ENCODE data around the gene KCNN3.

Gene KCNN3

DNA sequence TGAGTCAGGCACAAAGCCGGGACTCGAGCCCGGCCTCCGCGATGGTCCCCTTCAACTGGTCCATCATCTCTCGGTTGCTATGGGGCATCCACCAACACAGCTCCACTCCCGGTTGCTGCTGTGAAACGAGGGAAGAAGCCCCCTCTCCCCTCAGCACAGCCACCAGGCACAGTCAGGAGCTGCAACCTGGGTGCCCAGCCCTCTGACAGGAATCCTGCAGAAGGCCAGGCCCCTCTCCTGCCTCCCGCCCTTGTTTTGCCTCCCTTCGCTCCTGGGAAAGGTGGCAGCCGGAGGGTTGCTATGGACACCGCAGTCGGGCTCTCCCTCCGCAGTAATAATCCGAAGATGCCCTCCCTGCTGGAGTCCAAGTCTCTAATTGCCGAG lies 8.9 kb upstream of the KCNN3 start:
- no peak for DNase-seq

DNA sequence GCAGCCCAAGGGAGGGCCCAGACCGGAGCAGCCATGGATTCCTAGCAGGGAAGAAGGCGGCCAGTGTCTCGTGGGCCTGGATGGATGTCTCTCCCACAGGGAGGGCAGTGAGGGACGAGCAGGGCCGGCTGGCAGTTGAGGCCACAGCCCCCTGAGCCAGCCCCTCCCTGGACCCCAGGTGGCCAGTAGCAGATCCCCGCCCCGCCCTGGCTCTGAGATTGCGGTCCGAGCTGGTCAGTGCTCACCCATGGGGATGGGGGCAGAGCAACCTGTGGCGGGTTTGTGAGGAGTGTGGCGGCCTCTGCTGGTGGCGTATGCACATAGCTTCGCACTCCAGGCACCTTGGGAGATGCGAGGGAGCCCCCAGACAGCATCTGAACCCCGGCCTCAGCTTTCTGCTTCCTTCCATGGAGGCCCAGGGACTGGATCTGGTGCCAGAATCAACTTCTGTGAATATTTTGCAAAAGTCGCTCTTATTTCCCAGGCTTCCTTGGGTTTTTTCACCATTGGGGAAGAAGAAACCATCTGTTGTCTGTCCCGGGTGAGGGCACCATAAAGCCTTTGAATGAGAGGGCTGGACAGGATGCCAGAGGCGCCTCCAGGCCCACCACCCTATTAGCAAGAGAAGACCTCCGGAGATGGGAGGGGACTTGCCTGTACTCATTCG lies 8.4 kb upstream of the KCNN3 start:
- peak; percentile 47 for DNase-seq

DNA sequence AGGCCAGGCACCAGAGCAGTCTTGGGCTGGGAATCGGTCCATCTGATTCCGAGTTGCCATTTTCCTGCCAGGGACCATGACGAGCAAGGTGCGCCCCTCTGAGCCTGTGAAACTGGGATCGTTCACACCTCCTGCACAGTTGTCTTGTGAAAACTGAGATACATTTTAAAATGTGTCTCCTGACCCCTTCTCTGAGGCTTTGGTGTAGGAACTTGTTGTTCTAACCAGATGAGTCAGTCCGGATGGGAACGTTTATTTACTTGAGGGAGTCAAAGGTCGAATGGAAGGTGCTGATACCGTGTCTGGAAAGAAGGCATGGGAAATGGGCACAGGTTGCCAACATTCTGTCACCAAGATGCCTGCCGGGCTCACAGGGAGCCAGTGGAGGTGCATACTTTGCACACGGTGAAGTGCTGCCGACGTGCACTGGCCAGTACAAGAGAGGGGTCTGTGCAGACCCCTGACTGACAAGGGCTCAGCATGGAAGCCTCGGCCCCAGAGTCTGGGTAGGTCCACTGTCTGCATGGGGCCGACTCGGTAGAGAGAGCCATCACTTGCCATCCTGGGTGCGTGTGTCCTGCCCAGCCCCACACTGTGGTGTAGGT lies 7.4 kb upstream of the KCNN3 start:
- DNase-seq: no peak

DNA sequence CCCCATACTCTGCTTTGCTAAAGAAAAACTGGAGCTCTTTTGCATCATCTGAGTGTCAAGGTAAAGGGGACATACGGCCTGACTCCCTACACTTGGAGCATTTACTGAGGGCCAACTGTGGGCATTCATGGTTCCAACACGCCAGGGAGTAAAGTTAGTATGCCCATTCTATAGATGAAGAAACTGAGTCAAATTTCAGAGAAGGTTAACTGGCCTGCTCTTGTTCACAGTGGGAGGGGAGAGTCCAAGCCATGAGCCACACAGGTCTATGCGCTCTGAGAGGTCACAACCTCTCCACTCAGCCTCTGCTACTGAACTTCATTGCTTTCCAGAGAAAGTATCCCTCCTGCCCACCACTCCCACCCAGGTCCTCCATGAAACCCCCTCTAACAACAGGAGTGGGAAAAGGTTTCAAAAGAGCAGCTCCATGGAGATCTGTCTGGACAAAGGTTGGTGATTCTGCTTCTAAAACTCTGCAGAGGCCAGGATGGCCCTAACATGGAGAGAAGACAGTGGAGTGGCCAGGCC lies 6.8 kb upstream of the KCNN3 start:
- no peak for DNase-seq

DNA sequence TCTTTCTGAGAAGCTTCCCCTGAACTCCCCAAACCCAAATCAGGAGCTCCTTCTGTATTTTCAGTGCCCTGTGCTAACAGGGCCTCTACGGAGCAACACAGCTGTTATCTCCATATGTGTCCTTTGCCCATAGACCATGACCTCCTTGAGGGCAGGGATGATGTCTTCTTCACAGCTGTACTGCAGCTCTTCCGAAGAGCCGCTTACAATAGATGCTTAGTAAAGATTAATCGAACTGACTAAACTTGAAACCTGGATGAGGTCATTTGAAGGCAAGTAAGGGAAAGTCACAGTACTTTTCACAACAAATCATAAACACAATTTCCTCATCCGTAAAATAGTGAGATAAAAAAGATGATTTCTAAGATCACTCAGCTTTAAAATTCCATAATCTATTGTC lies 4.4 kb upstream of the KCNN3 start:
- no peak for DNase-seq

DNA sequence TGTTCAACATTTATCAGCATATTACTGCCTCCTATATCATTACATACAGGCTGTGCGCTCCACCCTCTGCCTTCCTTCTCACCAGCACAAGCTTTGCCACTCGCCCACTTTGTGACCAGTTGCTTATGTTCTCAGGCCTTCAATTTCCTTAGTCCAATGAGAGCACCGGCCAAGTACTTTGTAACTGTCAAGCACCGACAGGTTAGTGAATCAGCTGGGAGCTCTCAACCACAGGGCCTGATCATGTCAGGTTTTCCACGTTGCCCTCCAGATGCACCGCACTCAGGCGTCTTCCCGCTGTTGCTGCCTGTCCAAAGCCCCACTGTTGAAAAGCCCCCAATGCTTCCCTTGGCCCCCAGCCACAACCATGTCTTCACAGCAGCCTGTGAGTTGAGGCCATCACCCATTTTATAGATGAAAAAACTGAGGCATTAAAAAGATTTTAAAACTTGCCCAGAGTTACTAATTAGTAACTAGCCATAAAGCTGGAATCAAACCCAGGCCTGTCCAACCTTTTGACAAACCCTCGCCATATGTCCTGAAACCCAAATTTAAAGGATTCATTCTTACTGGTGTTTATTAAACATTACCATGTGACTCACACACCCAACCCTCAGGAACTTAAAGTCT lies 3.4 kb upstream of the KCNN3 start:
- no peak for DNase-seq

DNA sequence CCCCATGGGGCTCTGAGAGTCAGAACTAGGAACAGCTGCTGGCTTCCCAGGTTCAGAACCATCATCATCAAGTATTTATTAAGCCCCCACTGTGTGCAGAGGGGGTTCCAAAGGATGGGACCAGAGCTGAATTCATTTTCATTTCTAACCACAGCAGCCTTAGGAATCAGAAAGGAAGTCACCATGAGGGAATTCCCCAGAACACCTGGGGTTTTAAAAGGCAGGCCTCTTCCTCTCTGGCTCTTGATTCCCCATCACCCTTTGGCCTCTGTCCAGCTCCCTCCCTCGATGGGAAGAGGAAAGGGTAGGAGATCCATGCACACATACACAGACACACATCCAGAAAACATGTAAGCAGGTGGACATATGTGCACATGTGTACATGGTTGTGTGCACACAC lies 1.3 kb upstream of the KCNN3 start:
- DNase-seq: no peak

DNA sequence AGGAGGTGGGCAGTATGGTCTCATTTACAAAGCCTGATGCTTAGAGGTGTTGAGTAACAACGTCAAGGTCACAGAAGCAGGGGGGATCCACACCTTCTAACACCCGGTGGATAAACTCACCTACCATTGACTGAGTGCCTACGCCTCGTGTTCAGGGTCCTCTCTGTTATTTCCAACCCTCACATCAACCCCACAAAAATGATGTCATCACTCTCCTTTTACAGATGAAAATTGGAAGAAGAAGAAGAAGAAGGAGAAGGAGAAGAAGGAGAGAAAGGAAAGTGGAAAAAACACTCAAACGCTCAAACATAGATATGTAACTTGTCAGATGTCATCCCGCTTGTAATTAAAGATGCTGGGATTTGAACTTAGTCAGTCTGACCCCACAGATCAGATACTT lies 653 bp upstream of the KCNN3 start:
- DNase-seq: no peak

DNA sequence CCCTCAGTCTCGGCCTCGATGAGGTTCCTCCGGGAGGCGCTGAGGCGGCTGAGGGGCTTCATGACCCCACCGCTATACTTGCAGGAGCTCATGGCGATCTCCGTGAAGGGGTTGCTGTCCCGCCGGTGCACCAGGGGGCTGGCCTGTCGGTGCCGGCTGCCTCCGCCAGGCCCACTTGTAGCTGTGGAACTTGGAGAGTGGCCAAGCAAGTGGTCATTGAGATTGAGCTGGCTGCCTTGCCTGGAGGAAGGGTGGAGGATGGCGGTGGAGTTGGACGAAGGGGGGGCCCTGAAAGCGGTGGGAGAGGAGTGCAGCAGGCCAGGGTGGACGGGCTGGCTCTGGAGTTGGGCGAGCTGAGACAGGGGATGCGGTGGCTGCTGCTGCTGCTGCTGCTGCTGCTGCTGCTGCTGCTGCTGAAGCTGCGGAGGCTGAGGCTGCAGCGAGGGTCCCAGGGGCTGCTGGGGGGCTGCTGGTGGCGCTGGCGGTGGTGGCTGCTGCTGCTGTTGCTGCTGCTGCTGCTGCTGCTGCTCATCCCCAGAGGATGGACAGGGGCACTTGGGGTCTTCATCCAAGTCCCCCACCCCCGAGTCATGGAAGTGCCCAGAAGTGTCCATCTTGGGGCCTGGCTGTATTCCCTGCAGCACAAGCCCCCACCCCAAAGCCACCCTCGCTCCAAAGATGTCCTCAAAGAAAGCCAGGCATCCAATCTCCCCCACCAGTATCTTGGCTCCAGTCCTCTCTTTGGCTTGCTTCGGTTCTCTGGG lies 548 bp downstream of the KCNN3 start:
- no peak for DNase-seq

DNA sequence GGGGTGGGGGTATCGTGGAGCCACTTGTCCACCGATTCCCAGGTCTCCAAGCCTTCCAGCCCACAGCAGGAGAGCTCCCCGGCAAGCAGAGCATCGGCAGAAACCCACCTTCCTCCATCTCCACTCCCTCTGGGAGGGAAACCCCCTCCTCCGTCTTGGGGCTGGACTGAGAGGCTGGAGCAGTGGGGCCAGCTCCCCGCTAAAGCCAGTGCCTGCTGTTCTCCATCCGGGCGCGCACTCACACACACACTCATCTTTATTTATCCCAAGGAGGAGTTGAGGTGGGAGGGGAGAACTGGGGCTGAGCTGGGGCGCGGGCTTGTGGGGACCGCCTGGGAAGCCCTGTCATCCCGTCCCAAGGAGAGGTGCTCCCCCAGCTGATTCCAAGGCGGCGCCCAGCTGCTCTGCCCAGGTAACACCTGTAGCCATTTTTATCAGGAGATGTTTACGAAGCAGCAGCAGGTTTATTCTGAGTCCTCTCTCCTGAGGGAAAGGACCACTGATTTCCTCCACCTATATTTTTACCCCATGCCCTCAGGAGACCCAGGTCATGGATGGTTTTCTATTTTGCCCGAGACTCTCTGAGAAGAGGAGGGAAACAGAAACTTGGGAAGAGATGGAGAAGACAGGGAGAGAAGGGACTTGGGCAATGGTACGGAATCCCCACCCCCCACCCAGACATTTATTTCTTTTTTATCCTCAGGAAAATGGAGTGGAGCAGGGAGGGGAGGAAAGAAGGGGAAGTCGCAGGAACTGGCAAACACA lies 2.1 kb downstream of the KCNN3 start:
- DNase-seq: no peak

DNA sequence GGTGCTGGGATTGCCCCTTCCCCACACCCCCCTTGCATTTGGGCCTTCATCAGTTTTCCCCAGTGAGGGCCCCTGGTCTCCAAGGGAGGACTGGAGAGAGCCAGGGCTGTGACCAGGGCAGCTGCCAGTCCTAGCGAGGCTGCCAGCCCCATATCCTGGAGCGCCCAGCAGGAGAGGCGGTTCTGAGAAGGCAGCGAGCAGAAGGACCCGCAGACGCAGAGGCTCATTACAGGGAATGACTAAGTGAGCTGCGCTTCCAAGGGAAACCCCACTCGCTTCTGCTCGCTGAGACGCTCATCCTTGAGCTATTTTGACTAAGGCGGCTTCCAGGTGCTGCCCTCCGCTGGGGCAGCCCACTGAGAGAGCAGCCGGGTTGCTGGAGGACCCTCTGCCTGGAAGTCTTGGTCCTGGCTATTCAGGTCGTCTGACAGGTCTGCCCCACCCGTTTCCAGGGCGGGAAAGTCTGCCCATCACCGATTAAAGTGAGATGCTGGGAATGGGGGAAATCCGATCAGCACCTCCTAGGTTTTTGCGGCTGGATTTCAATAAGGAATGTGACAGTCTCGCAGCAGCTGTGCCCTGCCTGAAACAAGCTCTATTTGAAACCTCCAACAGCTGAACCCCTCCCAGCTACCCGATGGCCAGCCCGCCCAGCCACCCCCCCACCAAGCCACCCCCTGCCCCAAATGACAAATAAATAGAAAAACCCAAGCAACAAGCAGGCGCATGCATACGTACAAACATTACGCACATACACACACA lies 2.8 kb downstream of the KCNN3 start:
- peak; percentile 32 for DNase-seq

DNA sequence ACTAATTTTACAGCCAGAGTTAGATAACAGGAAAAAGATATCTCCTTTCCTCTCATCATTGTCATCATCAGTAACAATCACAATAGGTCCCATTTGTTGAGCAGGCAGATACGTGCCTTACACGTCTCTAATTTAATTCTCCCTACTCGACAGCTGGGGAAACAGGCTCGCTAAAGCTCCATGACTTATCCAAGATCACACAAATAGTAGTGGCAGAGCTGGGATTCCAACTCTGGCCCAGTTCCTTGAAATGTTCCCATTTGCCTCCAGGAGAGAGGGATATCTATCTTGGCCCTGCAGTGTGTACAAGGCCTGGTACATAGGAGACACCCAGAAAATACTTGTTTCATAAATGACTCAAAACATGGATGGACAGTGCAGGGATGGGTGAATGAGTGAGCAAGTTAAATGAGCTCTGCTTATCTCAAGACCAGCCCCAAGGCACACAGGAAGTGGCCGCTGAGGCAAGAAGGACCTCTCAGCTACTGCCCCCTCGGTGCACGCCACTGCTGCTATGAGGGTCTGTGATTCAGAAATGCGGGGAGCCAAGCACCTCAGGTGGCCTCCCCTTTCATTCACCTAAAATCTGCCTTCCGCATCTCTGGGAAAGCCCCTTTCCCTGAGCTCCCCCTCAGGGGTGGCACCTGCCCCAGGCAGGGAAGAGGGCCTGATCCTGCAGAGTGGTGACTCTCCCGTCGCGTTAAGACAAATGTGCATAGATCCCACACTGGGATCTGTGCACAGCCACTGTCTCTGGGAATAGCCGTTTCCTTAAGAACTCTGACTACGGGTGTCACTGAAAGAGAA lies 3.6 kb downstream of the KCNN3 start:
- no peak for DNase-seq

DNA sequence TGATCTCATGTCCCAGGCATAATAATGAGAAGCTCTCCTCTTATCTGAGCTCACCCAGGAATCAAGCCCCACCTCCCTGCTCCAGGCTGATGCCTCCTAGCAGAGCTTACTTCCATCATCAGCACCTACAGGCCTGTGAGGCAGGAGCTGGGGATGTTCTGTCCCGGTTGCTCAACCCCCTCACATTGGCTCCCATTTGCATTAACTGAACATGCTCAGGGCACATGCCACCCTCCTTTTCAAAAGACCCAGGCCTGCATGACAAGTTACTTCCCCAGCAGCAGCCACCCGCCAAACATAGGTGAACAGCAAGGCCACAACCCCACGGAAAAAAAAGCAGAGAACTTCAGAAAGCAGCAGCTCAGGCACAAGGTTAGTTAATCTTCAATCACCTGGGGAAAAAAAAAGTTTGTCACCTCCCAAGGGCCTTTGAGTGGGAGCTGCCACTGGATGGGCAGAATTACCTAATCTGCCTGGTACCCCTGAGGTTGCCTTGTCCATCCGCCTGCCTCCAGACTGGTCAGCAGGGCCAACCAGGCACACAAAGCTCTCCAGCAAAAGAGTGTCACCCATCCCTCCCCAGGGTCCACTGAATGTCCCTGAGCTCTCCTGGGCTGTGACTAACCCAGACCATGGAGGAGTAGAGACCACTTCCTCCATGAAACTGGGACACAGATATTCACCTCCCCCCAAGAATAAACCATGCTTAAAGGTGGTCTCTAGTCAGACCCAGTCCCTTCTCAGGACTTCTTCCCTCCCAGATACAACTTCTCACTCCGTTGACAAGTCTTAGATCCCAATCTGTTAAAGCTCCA lies 4.4 kb downstream of the KCNN3 start:
- DNase-seq: no peak

DNA sequence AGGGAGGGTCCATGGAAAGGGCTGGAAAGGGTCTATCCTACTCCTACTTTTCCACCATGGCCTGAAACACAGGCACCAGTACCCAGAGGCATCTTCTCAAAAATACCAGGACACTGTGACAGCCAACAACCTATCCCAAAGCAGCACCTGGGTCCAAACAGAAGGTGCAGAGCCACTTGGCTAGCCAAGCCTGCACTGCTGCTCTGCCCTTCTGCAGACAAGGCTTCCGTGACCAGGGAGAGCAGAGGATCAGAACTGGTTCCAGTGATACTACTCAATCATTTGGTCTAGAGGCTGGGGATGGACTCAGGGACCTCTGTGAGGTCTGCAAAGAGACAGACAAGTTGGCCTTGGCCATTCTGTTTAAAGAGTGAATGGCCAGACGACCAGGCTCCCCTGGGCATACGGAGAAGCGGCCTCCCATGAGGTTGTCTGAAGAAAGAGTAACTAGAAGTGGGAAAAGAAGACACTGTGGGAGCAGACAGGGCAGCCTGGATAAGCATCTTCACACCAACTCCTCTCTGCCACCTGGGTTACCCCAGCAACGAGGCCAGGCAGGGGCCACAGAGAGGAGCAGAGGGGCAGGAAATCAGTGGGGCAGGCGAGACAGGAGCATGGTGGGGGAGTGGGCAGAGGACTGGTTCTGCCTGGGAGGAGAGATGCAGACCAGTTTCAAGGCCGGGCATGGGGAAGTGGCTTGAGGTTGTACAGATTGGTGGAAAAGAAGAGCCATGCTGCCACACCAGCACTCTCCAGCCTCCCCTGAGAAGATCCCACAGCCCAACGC lies 5.7 kb downstream of the KCNN3 start:
- DNase-seq: no peak

DNA sequence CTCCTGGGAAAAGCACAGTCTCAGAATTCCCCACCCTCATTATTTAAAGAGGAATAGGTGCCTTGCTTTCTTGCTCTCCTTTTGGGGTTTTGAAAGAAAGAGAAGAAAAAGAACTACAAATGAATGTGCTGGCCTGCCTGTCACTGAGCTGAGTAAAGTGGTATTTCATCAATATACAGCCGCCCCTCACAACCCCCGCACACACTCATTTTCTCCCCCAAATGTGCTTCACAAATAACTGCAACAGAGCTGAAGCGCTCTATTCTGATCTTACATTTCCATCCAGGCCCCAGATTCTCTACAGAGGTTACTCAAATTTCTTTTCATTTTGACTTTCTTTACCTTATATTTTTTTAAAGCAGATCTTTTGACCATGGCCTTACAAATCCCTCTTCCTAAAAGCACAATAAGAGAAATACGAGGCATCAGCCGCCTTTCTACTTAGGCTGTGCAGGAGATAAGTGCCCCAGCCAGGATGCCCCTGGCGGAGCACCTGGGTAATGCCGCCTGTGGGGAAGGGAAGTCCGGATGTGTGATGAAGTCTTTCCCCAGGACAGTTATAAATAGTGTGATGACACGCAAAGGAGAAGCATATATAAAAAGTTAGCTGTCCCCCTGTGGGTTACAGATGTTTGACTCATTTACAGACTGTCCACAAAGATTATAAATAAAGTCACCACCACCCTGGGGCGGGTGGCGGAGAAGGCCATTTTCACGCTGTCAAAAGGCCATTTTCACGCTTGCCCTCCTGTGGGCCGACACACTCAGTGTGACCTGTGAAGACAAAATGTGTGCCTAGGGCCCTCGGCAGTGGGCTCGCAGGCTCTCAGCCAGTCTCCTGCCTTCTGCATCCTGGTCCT lies 6.5 kb downstream of the KCNN3 start:
- no peak for DNase-seq

DNA sequence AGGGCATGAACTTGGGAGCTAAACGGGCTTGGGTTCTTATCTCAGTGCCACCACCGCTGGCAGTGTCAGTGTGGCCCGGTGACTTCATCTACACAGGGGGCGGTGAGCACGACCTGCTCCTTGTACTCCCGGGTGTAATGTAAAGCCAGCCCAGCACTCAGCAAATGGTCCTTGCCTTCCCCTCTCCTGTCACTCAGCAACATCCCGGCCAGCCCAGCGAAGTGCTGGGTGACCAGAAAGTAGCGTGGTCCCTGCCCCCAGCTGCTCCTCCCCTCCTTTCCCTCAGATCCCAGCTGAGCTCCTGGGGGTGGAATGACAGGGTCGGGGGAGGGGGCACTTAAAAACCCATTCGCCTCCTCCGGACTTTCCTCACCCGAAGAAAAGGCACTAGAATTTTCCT lies 7.2 kb downstream of the KCNN3 start:
- no peak for DNase-seq

DNA sequence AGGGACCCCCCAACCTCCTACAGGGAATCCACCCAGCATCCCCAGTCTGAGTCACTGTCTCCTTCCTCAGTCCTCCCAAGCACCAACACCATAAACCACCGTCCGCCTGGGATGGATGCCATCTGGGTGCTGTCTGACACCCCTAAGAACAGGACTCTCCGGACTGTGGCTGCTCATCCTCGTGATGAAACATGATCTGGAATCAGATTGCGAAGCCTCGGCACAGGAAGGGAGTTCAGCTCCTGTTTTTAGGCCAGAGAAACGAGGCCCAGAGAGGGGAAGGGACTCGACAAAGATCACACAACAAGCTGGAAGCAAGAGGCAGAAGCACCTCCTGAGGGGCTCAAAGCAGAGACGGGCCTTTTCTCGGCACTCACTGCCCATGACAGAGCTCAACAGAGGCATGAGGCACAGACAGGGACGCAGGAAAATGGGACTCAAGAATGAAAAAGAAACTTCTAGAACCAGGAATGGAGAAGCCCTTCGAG lies 8.4 kb downstream of the KCNN3 start:
- no peak for DNase-seq

DNA sequence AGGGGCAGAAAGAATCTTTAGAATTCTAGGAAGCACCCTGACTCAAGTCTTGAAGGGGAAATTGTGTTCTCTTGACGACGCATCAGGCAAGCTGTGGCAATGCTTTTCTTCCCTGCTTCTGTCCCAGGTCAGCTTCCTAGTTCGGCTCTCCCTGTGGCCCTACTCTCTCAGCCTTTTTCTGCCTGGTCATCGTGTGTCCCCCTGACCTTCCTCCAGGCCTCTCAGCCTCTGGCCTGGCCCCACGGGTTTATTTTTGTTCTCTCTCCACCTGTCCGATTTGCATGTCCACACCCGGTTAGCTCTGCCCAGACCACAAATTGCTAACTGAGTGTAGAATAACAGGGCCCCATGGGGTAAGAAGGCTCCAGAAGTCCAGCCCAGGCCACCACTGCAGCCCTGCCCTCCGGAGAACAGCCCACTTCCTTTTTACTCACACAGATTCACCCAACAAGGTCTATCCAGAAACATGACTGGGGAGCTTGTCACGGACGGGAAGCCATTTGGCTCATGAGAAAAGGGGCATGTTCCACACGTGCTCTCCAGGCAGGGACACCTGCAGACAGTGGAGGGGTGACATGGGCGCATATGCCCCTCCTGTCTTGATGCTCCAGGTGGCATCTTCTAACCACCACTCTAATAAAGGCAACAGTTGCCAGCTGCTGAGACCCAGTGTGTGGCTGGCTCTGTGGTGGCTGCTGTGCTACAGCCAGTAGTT lies 9.8 kb downstream of the KCNN3 start:
- DNase-seq: no peak
